NCI-H2196 (cell line): Measurements from ENCODE around the gene ACOX3.
A peak's percentile ranks its signal among the peaks of the same experiment; 100 is the strongest.
"Not testable (repeated sequence)": the region's sequence is repeated elsewhere in the genome, so short reads cannot be mapped to it uniquely, and the experiment has no call there.

ENCODE experiments used
- DNase-seq: peaks from one replicate; lab custom pipeline; 2025; ENCODE audit not compliant: unreplicated experiment; lab: John Stamatoyannopoulos, UW

Gene ACOX3

DNA sequence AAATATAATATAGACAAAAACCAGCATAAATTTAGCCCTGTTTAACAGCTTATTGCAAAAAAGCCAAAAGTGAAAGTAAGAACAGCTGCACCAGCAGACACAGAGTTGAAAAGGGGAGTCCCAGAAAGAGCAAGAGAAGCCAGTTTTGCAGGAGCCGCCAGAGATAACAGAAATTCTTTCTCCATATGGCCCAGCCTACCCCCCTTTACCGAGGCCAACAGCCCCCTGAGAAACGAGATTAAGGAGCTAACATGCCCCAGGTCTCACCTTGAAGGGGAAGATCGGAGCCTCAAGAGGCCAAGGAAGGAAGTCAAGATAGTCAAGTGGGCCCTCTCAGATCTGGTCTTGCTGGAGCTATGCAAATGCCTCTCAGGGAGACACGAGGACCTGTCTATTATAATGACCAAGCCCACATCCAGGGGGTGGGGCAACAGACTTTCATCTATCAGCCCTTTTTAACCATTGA is 4.8 kb downstream of the ACOX3 start:
- no peak for DNase-seq

DNA sequence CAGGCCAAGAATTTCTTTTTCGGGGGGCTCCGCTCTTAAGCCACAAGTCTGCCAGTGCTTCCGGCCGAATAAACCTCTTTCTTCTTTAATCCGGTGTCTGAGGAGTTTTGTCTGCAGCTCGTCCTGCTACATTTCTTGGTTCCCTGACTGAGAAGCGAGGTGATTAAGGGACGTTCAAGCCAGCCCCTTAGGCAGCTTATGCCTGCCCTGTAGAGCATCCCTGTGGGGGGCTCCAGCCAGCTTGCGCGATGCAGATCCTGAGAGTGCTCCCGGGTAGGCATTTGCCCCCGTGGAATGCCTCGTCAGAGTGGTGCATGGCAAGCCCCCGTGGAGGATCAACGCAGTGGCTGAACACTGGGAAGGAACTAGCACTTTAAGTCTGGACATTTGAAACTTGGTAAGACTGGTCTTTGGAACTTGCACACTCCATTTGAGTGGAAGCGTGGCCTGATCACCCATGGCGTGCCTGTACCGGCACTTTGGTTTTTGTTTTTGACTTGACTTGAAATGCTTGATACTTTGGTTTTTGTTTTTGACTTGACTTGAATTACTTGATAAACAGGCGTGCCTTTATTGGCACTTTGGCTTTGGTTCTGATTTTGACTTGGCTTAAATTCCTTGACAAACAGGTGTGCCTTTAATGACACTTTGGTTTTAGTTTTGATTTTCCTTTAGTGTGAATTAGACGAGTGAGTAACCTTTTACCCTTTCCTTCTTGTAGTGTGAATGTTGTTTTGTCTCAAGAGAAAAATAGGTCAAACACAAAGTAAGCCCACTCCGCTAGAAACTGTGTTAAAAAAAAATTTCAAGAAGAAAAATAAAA is 6.1 kb downstream of the ACOX3 start:
- DNase-seq: no peak

DNA sequence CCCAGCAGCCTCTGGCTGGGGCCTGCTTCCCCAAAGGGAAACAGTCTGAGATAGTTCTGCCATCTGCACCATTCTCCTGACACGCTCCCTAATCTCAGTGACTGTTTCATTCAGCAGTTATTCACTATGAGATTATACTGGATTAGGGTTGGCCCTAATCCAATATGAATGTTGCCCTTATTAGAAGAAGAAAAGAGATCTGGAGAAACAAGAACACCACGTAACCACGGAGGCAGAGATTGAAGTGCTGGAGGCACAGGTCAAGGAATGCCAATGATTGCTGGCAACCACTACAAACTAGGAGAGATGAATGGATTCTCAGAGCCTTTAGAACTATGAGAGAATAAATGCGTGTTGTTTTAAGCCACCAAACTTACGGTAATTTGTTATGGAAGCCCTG is 7.4 kb downstream of the ACOX3 start:
- no peak for DNase-seq

DNA sequence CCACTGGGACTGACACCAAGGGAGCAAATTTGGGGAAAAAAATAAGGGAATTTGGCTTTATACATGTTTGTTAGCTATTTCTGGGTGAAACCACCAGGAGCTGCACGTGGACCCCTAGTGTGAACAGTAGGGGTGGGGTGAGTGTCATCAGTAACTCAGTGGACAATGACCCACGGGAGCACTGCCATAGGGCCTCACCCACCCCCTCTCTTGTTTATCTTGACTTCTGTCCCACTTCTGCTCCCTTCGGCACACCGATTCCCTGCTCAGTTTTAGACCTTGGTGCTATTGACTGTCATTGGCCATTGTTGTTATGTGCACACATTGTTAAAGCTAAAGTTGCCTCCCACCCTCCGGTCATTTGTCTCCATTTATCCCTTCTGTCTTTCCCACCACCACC is 9.0 kb downstream of the ACOX3 start:
- no peak for DNase-seq

DNA sequence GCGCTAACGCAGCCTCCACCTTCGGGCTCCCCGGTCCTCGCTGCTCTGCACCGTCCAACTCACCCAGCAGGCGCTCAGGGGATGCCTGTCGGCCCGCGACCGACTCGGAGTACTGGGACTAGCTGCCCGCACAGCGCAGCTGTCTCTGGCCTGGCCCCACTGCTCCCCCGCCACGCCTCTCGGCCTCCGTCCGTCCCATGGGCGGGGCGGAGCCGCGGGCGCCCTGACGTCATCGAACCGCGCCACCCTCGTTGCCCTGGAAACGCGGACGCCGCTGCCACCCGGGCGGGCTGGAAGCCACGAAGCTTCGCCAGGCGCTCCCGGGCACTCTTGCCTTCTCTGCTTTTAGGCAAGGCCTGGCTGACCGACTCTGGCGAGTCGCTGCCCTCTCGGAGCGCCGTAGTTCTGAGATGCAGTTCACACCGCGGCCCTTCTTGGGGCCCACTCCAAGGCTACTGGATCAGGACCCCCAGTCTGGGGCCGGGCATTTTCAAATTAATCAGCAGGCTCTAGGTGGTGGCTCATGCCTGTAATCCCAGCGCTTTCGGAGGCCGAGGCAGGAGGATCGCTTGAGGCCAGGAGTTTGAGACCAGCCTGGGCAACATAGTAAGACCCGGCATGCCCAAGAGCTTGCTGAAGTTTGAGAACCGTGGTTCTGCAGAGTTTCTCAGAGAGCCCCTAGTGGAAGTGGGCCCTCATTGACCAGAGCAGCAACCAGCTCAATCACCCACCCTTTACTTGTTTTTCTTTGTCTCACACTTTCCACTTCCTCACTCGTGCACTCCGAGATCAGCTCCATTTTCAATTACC is 12.0 kb downstream of the ACOX3 start:
- peak; percentile 87 for DNase-seq

DNA sequence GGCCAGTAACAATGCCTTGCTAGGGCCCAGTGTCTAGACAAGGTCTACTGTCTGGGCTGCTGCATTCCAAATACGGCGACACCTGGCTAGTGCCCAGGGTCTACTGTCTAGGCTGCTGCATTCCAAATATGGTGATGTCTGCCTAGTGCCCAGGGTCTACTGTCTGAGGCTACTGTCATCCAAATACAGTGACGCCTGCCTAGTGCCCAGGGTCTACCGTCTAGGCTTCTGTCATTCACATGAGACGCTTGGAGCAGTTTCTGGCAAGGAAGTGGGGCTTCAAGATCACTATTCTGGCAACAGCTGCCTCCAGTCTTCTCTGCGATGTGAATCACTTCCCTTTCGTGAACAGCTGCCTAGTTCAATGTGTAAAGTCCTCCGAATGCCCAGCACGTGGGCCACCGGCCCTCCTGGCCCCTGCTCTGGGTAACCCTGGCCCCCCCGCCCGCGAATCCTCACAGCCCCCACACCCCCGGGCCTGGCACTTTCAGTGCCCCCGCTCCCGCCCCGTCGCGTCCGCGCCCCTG is 12.7 kb downstream of the ACOX3 start:
- no peak for DNase-seq

DNA sequence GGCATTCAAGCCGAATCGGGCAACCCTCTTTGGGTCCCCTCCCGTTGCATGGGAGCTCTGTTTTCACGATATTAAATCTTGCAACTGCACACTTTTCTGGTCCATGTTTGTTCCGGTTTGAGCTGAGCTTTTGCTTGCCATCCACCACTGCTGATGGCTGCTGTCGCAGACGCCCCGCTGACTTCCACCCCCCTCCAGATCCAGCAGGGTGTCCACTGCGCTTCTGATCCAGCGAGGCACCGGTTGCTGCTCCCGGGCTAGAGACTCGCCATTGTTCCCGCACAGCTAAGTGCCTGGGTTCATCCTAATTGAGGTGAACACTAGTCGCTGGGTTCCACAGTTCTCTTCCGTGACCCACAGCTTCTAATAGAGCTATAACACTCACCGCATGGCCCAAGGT is 13.3 kb downstream of the ACOX3 start:
- no peak for DNase-seq

DNA sequence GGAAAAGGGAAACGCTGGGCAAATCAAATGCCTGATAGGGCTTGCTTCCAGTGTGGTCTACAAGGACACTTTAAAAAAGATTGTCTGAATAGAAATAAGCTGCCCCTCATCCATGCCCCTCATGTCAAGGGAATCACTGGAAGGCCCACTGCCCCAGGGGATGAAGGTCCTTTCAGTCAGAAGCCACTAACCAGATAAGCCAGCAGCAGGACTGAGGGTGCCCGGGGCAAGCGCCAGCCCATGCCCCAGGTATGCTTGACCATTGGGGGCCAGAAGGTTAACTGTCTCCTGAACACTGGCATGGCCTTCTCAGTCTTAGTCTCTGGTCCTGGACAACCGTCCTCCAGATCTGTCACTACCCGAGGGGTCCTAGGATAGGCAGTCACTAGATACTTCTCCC is 17.7 kb downstream of the ACOX3 start:
- no peak for DNase-seq

DNA sequence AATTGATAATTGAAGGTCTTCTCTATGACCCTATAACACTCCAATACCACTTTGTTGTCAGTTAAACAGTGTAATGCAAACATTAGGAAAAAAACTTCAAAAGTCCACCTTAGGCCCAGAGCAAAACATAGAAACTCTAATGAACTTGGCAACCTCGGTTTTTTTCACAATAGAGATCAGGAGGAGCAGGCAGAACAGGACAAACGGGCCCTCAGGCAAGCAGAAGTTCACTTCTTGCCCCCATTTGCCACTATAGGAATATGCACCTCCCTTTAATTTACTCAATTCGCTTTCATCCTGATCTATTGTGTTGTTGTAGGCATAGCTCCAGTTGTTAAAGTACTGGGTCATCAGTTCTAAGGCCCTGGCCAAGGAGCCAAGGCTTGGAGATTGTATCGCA is 18.2 kb downstream of the ACOX3 start:
- no peak for DNase-seq

DNA sequence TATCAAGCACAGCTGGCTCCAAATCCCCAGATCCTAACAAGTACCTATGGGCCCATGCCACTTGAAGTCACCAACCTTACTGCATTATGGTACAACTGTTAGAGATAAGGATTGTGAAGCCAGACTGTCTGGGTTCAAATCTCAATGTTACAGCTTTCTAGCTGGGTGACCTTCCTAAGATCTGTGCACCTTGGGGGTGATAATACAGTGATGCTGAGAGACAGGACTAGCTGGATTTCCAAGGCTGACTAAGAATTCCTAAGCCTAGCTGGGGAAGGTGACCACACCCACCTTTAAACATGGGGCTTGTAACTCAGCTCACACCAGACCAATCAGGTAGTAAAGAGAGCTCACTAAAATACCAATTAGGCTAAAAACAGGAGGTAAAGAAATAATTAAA is 20.4 kb downstream of the ACOX3 start:
- DNase-seq: not testable (repeated sequence)

DNA sequence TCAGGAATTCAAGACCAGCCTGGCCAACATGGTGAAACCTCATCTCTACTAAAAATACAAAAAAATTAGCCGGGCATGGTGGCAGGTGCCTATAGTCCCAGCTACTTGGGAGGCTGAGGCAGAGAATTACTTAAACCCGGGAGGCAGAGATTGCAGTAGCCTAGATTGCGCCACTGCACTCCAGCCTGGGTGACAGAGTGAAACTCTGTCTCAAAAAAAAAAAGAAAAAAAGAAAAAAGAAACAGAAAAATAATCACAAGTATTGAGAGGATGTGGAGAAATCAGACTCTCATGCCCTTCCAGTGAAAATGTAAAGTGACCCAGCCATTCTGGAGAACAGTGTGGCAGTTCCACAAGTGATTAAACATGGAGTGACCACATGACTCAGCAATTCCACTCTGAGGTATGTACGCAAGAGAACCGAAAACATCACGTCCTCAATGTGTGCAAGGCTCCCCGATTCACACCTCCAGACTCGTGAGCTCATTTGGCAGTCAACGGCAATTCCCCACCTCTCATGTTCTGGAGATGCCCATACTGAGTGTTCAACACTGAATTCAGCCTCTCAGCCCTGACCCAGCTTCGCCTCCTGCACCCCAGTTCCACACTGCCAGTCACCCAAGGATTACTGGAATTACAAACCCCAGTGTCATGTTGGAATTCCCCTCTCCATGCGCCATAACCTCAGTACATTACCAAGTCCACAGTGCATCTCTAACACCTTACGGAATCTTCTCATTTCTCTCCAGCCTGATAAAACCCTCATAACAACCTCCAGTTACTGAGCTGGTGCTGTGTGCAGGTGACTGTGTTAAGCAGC is 21.1 kb downstream of the ACOX3 start:
- no peak for DNase-seq

DNA sequence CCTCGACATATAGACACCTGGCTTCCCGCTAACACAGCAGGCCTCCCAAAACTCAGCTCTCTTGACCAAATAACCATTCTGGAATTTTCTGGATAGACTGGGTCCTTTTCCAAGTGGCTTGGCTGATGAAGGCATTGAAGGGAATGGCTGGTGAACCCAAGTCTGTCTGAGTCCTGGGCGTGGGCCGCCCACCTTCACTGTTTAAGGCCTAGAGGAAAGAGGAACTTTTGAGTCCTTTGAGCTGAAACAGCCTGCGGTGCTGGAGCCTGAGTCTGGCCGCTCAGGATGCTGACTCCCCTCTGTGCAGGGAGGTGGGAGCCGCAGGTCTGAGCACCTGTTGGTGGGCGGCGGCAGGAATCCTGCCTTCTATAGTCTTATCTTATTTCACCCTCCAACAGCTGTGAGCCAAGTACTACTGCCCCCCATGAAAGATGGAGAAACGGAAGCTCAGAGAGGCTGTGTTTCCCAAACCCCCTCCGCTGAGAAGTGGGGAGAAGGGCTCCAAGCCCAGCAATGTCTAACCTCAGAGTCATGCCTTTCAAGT is 23.4 kb downstream of the ACOX3 start:
- DNase-seq: no peak

DNA sequence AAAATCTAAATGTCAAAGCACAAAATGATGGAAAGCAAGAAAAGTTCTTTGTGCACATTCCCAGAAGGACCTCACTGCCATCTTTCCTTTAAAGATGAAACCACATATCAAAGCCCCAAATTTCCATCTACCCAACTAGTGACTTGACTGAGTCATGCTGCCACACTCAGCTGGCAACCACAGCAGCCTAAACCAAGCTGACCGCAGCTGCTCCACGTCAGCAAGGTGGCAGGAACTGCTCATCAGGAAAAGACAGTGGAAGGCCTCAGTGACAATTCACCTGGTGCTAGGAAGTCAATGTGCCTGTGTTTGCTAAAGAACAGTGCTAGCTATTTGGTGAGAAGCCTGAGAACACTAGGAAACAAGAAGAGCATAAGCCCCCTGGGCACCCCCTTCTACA is 26.1 kb downstream of the ACOX3 start:
- DNase-seq: no peak

DNA sequence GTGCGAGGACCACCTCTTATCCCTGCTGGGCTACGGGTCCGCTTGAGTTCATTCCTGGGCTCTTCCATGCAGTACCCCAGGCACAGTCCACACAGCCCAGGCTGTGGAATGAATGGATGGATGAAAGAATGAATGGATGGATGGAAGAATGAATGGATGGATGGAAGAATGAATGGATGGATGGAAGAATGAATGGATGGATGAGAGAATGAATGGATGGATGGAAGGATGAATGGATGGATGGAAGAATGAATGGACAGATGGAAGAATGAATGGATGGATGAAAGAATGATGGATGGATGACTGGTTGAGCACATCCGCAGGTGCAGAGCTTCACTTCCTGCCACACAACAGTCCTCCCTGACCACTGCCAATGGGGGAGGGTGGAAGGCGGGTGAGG is 28.2 kb downstream of the ACOX3 start:
- no peak for DNase-seq

DNA sequence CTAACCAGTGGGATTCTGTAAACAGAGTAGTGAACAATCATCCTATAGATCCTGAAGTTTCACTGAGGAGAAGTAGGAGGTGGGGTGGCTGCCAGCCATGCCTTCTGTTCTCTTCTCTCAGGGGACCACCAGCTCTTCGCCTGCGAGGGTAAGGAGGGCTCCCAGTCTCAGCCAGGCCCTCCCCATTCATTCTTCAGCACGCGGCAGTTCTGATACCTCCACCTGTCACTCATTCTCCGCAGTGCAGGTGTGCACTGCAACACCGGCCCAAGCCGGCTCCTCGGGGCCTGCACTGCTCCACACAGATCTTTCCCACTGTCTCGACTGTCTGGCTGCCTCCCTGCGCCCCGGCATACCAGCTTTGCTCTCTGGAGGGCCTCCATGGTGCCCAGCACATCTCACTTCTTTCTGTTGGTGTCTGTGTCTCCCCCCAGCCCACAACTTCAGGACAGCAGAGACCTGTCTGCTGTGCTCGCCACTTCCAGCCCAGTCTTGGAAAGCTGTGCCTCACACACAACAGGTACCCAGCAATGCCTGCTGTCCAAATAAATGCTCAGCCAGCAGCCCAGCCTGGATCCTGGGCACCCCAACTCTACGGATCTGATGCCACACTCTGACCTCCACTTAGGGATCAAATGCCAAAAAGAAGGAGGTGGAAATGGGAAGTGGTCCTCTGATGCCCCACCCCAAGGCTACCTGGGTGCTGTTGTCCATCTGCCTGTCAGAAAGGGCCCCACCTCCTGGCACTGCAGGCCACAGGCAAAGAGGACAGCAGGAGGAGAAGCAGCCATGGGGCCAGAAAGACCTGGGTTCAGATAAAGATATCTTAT is 29.0 kb downstream of the ACOX3 start:
- DNase-seq: no peak

DNA sequence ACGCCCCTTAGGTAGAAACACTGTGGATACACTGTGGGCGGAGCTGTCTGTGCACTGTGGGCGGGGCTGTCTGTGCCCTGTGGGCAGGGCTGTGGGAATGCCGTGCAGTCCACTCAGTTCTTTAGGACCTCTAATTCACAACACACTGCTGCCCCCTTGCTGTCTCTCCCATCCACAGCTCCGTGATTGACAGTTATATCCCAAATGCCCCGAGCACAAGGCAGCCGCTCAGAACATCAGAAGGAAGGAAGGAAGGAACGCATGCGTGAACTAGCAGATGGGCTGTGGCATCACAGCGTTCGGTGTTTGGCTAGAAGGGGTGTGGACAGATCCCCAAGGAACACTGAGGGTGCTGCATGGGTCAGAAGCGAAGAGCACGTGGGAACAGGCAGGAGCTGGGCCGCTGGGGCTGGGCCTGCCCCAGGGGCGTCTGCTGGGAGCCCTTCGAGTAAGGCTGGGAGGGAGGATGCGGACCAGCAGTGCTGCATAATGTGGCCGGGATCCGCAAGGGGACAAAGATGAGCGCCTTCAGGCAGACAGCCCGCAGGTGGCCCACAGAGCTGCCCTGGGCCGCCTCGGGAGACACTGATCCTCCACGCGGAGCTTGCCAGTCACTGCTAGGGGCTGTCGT is 29.8 kb downstream of the ACOX3 start:
- peak; percentile 26 for DNase-seq

DNA sequence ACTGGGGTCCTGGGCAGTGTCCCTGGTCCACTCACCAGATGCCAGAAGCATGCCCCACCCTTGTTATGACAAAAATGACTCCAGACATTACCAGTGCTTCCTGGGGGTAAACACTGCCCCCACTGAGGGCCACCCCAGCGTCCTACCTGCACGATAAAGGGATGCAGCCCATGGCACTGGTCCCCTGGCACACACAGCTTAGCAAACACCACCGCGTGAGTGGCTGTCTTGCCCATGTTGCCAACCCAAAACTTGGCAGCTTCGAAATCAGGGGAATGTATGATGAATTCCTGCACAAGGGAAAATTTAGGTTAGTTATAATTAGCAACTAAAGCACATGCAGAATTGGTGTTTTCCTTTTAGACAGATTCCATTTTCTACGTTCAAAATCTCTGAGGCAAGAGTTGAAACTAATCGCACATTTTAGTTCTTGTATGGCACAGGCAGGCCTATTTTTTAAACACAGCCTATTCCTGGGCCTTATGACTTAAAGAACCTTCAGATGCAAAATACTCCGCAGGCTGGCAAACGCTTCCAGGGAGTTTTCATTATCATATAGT is 30.4 kb downstream of the ACOX3 start:
- DNase-seq: no peak

DNA sequence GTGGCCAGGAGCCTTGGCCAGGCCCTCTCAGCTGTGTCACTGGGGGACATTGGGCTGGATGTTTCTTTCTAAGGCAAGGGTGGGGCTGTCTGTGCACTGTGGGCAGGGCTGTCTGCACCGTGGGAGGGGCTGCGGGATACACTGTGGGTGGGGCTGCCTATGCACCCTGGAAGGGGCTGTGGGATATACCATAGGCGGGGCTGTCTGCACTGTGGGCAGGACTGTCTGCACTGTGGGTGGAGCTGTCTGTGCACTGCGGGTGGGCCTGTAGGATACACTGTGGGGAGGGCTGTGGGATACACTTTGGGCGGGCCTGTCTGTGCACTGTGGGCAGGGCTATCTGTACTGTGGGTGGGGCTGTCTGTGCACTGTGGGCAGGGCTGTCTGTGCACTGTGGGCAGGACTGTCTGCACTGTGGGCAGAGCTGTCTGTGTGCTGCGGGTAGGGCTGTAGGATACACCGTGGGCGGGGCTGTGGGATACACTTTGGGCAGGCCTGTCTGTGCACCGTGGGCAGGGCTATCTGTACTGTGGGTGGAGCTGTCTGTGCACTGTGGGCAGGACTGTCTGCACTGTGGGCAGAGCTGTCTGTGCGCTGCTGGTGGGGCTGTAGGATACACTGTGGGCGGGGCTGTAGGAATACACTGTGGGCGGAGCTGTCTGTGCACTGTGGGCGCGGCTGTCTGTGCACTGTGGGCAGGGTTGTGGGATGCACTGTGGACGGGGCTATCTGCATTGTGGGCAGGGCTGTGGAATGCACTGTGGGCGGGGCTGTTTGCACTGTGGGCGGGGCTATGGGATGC is 31.1 kb downstream of the ACOX3 start:
- no peak for DNase-seq
